ENCODE results near the gene GATB.

GATB gene

DNA sequence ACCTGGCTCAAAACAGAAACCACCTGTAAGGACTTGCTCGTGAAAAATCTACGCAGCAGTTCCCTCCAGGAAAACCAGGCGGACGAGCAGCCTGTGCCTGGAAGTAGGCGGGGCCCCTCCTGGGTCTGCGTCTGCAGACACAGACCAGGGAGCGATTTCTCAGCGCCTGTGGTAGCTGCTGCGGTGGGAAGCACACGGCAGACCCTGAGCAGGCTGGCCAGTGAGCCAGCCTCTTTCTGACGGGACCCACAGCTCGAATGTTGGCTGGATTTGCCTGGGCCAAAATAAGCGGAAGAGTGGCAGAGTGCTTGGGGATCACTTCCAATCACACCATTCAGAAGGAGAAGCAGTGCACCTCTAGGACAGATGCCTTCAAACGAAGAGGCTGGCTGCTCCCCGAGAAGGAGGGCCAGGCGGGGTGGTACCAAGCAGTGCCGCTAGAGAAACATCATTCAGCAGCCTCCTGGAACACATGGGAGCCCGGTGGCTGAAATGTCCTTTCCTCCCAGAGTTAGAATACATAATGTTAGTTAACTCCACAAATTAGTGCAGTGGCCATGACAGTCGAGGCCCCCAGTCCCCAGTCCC, 85.9 kb downstream of the GATB start:
- ChIA-PET POLR2A (no interaction called here), CTCF (no interaction called here)
- no peak overlapping the region for H3K27ac ChIP-seq (ENCODE audit: extremely low read depth, low read depth, low read length)

DNA sequence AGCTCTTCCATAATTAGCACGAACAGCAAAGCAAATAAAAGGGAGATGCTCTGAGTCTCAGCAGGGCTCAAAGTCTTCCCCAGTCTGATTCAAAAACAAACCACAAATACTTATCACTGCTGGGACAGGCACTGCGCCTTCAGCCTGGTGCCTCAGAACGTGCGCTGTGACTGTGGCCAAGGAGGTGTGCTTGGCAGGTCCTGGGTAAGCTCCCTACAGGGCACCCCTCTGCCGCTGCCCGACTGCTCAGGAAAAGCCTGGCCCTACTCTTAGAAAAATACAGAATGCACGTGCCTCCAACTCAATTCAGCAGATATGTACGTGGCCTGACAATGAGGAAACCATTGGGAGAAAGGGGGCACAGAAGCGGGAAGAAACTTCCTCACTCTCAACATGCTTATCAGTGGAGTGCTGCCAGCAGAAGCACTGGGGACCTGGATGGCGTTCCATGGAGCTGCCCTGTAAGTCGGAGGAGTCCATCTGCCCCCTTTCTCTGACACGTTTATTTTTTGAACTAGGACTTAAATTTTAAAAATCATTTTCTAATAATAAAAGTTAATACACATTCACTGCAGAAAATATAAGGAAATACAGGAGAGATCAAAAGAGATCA, 86.8 kb downstream of the GATB start:
- peaks cover 4% of the 10 kb centered on the region; the same call in 1 of the 2 replicates for H3K4me1 ChIP-seq (ENCODE audit: control insufficient read depth, insufficient read depth, low read length)
- H3K27ac ChIP-seq (ENCODE audit: extremely low read depth, low read depth, low read length), result no peak overlapping the region
- CTCF ChIA-PET, result interaction anchor here (0.7 kb wide), 1 partner anchor 781 kb away, joined by 3 read pairs; no protein-coding TSS in a partner anchor
- TF ChIP-seq SALL2 (tag by site-specific recombination; IDR thresholded peaks at IDR 0.05; ENCODE audit: borderline replicate concordance), result no peak
- TF ChIP-seq, protein P1, sequence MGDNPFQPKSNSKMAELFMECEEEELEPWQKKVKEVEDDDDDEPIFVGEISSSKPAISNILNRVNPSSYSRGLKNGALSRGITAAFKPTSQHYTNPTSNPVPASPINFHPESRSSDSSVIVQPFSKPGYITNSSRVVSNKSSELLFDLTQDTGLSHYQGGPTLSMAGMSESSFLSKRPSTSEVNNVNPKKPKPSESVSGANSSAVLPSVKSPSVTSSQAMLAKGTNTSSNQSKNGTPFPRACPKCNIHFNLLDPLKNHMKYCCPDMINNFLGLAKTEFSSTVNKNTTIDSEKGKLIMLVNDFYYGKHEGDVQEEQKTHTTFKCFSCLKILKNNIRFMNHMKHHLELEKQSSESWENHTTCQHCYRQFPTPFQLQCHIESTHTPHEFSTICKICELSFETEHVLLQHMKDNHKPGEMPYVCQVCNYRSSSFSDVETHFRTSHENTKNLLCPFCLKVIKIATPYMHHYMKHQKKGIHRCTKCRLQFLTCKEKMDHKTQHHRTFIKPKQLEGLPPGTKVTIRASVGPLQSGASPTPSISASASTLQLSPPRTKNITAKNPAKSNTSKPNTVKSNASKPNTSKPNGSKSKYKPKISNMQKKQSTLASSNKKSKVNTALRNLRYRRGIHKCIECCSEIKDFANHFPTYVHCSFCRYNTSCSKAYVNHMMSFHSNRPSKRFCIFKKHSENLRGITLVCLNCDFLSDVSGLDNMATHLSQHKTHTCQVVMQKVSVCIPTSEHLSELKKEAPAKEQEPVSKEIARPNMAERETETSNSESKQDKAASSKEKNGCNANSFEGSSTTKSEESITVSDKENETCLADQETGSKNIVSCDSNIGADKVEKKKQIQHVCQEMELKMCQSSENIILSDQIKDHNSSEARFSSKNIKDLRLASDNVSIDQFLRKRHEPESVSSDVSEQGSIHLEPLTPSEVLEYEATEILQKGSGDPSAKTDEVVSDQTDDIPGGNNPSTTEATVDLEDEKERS (tag by site-specific recombination; IDR thresholded peaks at IDR 0.05), result no peak
- no peak for TF ChIP-seq ZNF221 (tag by site-specific recombination; IDR thresholded peaks at IDR 0.05; ENCODE audit: borderline replicate concordance)
- no peak for TF ChIP-seq ZNF394 (tag by site-specific recombination; IDR thresholded peaks at IDR 0.05; ENCODE audit: borderline replicate concordance)
- no peak for TF ChIP-seq ZNF211 (tag by site-specific recombination; IDR thresholded peaks at IDR 0.05; ENCODE audit: low read depth)
- no peak for TF ChIP-seq ZNF112 (tag by site-specific recombination; IDR thresholded peaks at IDR 0.05)
- TF ChIP-seq ZNF670 (tag by site-specific recombination; IDR thresholded peaks at IDR 0.05; ENCODE audit: low read depth), result no peak

More for the DNA sequence above, 85.9 kb downstream of the GATB start:
- Histone ChIP-seq H3K9me3 (ENCODE audit: control insufficient read depth, insufficient read depth, low read depth, low read length) (no peaks in the 10 kb centered on the region), H3K36me3 (ENCODE audit: control insufficient read depth in 2 of 2, insufficient read depth in 1 of 2, low read length in 2 of 2) (no peaks in the 10 kb centered on the region), H3K4me3 (ENCODE audit: low read depth, low read length) (no peak overlapping the region), H3K4me1 (ENCODE audit: control insufficient read depth, insufficient read depth, low read length) (peaks cover 4% of the 10 kb centered on the region; the same call in 1 of the 2 replicates)
- TF ChIP-seq ZNF843 (tag by site-specific recombination; IDR thresholded peaks at IDR 0.05) (no peak), ZNF792 (tag by site-specific recombination; IDR thresholded peaks at IDR 0.05) (no peak), ZFP41 (tag by site-specific recombination; IDR thresholded peaks at IDR 0.05; ENCODE audit: borderline replicate concordance) (no peak), ZBTB17 (tag by site-specific recombination; IDR thresholded peaks at IDR 0.05) (no peak), ZNF677 (tag by site-specific recombination; IDR thresholded peaks at IDR 0.05) (no peak), ZNF473 (tag by site-specific recombination; IDR thresholded peaks at IDR 0.05) (no peak), GLI4 (tag by site-specific recombination; IDR thresholded peaks at IDR 0.05) (no peak), ZNF214 (tag by site-specific recombination; IDR thresholded peaks at IDR 0.05; ENCODE audit: borderline replicate concordance) (no peak), ZNF350 (tag by site-specific recombination; IDR thresholded peaks at IDR 0.05) (no peak), ZNF157 (tag by site-specific recombination; IDR thresholded peaks at IDR 0.05) (no peak), BCL11A (tag by site-specific recombination; IDR thresholded peaks at IDR 0.05; ENCODE audit: low read depth) (no peak), ZBTB21 (tag by site-specific recombination; IDR thresholded peaks at IDR 0.05) (no peak), ZNF530 (tag by site-specific recombination; IDR thresholded peaks at IDR 0.05; ENCODE audit: low read depth) (no peak), TRIM28 (IDR thresholded peaks at IDR 0.05; ENCODE audit: borderline replicate concordance, low read length) (no peak), ZXDB (tag by site-specific recombination; IDR thresholded peaks at IDR 0.05) (no peak)
- TF ChIP-seq, protein P2, sequence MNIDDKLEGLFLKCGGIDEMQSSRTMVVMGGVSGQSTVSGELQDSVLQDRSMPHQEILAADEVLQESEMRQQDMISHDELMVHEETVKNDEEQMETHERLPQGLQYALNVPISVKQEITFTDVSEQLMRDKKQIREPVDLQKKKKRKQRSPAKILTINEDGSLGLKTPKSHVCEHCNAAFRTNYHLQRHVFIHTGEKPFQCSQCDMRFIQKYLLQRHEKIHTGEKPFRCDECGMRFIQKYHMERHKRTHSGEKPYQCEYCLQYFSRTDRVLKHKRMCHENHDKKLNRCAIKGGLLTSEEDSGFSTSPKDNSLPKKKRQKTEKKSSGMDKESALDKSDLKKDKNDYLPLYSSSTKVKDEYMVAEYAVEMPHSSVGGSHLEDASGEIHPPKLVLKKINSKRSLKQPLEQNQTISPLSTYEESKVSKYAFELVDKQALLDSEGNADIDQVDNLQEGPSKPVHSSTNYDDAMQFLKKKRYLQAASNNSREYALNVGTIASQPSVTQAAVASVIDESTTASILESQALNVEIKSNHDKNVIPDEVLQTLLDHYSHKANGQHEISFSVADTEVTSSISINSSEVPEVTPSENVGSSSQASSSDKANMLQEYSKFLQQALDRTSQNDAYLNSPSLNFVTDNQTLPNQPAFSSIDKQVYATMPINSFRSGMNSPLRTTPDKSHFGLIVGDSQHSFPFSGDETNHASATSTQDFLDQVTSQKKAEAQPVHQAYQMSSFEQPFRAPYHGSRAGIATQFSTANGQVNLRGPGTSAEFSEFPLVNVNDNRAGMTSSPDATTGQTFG (tag by site-specific recombination; IDR thresholded peaks at IDR 0.05; ENCODE audit: borderline replicate concordance), result no peak
- TF ChIP-seq, protein P3, sequence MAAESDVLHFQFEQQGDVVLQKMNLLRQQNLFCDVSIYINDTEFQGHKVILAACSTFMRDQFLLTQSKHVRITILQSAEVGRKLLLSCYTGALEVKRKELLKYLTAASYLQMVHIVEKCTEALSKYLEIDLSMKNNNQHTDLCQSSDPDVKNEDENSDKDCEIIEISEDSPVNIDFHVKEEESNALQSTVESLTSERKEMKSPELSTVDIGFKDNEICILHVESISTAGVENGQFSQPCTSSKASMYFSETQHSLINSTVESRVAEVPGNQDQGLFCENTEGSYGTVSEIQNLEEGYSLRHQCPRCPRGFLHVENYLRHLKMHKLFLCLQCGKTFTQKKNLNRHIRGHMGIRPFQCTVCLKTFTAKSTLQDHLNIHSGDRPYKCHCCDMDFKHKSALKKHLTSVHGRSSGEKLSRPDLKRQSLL (tag by site-specific recombination; IDR thresholded peaks at IDR 0.05), result no peak
- TF ChIP-seq, protein P4, sequence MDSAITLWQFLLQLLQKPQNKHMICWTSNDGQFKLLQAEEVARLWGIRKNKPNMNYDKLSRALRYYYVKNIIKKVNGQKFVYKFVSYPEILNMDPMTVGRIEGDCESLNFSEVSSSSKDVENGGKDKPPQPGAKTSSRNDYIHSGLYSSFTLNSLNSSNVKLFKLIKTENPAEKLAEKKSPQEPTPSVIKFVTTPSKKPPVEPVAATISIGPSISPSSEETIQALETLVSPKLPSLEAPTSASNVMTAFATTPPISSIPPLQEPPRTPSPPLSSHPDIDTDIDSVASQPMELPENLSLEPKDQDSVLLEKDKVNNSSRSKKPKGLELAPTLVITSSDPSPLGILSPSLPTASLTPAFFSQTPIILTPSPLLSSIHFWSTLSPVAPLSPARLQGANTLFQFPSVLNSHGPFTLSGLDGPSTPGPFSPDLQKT (IDR thresholded peaks at IDR 0.05; ENCODE audit: borderline replicate concordance, low read depth, low read length), result no peak
- TF ChIP-seq, protein P5, sequence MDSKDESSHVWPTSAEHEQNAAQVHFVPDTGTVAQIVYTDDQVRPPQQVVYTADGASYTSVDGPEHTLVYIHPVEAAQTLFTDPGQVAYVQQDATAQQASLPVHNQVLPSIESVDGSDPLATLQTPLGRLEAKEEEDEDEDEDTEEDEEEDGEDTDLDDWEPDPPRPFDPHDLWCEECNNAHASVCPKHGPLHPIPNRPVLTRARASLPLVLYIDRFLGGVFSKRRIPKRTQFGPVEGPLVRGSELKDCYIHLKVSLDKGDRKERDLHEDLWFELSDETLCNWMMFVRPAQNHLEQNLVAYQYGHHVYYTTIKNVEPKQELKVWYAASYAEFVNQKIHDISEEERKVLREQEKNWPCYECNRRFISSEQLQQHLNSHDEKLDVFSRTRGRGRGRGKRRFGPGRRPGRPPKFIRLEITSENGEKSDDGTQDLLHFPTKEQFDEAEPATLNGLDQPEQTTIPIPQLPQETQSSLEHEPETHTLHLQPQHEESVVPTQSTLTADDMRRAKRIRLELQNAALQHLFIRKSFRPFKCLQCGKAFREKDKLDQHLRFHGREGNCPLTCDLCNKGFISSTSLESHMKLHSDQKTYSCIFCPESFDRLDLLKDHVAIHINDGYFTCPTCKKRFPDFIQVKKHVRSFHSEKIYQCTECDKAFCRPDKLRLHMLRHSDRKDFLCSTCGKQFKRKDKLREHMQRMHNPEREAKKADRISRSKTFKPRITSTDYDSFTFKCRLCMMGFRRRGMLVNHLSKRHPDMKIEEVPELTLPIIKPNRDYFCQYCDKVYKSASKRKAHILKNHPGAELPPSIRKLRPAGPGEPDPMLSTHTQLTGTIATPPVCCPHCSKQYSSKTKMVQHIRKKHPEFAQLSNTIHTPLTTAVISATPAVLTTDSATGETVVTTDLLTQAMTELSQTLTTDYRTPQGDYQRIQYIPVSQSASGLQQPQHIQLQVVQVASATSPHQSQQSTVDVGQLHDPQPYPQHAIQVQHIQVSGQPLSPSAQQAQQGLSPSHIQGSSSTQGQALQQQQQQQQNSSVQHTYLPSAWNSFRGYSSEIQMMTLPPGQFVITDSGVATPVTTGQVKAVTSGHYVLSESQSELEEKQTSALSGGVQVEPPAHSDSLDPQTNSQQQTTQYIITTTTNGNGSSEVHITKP (tag by site-specific recombination; IDR thresholded peaks at IDR 0.05), result no peak

More for the DNA sequence above, 86.8 kb downstream of the GATB start:
- Histone ChIP-seq H3K36me3 (ENCODE audit: control insufficient read depth in 2 of 2, insufficient read depth in 1 of 2, low read length in 2 of 2) (no peaks in the 10 kb centered on the region), H3K9me3 (ENCODE audit: control insufficient read depth, insufficient read depth, low read depth, low read length) (no peaks in the 10 kb centered on the region), H3K4me3 (ENCODE audit: low read depth, low read length) (no peak overlapping the region)
- POLR2A ChIA-PET, result no interaction called here

All from HEK293 (cell line).